H1 (cell line): ENCODE measurements around the gene MAST2. TPM values are rescaled to one million over a fixed set of nuclear protein-coding genes. Genes with fewer than 3 reads are reported as not detected.

ENCODE experiments used
- E2F6 ChIP-seq: IDR thresholded peaks from 2 replicates; pipeline ENCODE4 v1.6.1; 2012; ENCODE audit warnings: inconsistent platforms
- FOSL1 ChIP-seq: IDR thresholded peaks from 2 replicates; pipeline ENCODE4 v1.6.1; 2011; ENCODE audit warnings: mild to moderate bottlenecking, low read depth, low read length, moderate library complexity; ENCODE audit not compliant: insufficient read depth
- GABPA ChIP-seq: IDR thresholded peaks from 2 replicates; pipeline ENCODE4 v1.6.1; 2011; ENCODE audit warnings: mild to moderate bottlenecking, low read length, moderate library complexity, borderline replicate concordance; ENCODE audit not compliant: insufficient read depth
- GTF2F1 ChIP-seq: IDR thresholded peaks from 2 replicates; pipeline ENCODE4 v1.6.1; 2012; ENCODE audit warnings: low read depth, low read length, improper control_type of control experiment, borderline replicate concordance
- SAP30 ChIP-seq: fragments of 300-600 bp; sonication (generic); IDR thresholded peaks from 2 replicates; pipeline ENCODE4 v1.7.1; 2012; ENCODE audit warnings: low read length, moderate library complexity, mild to moderate bottlenecking, inconsistent platforms; ENCODE audit not compliant: insufficient read depth, insufficient replicate concordance
- SIN3A ChIP-seq, 2 experiments: IDR thresholded peaks in 1 of 2; conservative IDR thresholded peaks in 1 of 2; 2 replicates each; pipeline ENCODE4 v1.6.1; 2011 to 2012; ENCODE audit warnings: low read length in 2 of 2, improper control_type of control experiment in 1 of 2, low read depth in 1 of 2, mild to moderate bottlenecking in 1 of 2
- SIX5 ChIP-seq: IDR thresholded peaks from 2 replicates; pipeline ENCODE4 v1.6.1; 2011; ENCODE audit warnings: mild to moderate bottlenecking, low read depth, low read length
- polyA plus RNA-seq, 7 experiments: library from polyadenylated mRNA; depleted of rRNA in 3 of 7; stranded (reverse) in 5 of 7; unstranded in 2 of 7; fragments of >200 nt in 5 of 7; fragments of 200-250 nt in 2 of 7; gene quantifications; 1 replicate in 5 of 7; 2 replicates in 1 of 7; 4 replicates in 1 of 7; pipeline versions ENCODE4 v1.2.1 to v1.2.3, GENCODE V29; 2011 to 2013; ENCODE audit warnings: missing spikeins in 2 of 7, mixed read lengths in 2 of 7
- total RNA-seq: library from RNA; stranded (reverse); fragmentation: NEBNext Ultra II Directional; extraction: Animal tissue kit (Norgen Biotek cat#: 25700); gene quantifications from 2 replicates; pipeline ENCODE4 v1.2.1, GENCODE V29; 2021

The MAST2 gene
- total and polyA plus RNA-seq, 2 of the 8 experiments (the other 6 are each of a cell fraction or from before 2014, with no cell fraction given), result 20.5 to 35.4 TPM

GRCh38 chr1:45895406-45895805, 92.0 kb downstream of the MAST2 start (continued):
- TF ChIP-seq SIX5, result no peak
- TF ChIP-seq E2F6, result no peak
- no peak for TF ChIP-seq FOSL1
- no peak for TF ChIP-seq GTF2F1
- no peak for TF ChIP-seq SIN3A (conservative IDR thresholded peaks at IDR 0.05 in 1 of 2, IDR thresholded peaks at IDR 0.05 in 1 of 2; ENCODE audit: low read depth in 1 of 2, low read length in 2 of 2)
- TF ChIP-seq GABPA, result no peak
- TF ChIP-seq SAP30, result no peak
